Esophagus muscularis mucosa (tissue), 3 donors: ENCODE data around the gene CEP95.

Source experiments
- CTCF ChIP-seq, 3 experiments: fragments of 200-600 bp in 2 of 3; fragments of 450-650 bp in 1 of 3; sonication (generic) in 2 of 3; IDR thresholded peaks; one replicate each; pipeline ENCODE4 v1.5.1; 2017 to 2019; ENCODE audit warnings: antibody characterized with exemption in 3 of 3, mild to moderate bottlenecking in 2 of 3, moderate library complexity in 1 of 3
- POLR2A ChIP-seq: fragments of 450-650 bp; IDR thresholded peaks from one replicate; pipeline ENCODE4 v1.6.1; 2017; ENCODE audit warnings: antibody characterized with exemption, moderate library complexity, mild to moderate bottlenecking, low read depth
- POLR2AphosphoS5 ChIP-seq, 2 donors: sonication (generic); formaldehyde crosslinking; IDR thresholded peaks; one replicate each; pipeline ENCODE4 v1.6.1; 2017; ENCODE audit warnings: antibody characterized with exemption in 2 of 2

GRCh38 chr17:64461788-64462187 lies 45.0 kb upstream of the CEP95 start:
- no peak for TF ChIP-seq POLR2A
- no peak for TF ChIP-seq POLR2AphosphoS5 (IDR thresholded peaks at IDR 0.05)
- no peak for TF ChIP-seq CTCF (IDR thresholded peaks at IDR 0.05)
